ENCODE measurements around the gene NUP98. TPM values are rescaled to one million over a fixed set of nuclear protein-coding genes. Genes with fewer than 3 reads are reported as not detected.
"Not testable (repeated sequence)": the region's sequence is repeated elsewhere in the genome, so short reads cannot be mapped to it uniquely, and the experiment has no call there.

The NUP98 gene
- total and polyA plus RNA-seq, 8 donors, result 12.2 to 38.0 (median 26.1) TPM

- Histone ChIP-seq H3K27me3 (no peaks in the 10 kb centered on the region), H3K4me3 (no peak overlapping the region), H3K36me3 (peaks cover 0 to 18% (median 4%) of the 10 kb centered on the region in 3 donors), H3K9me3 (no peaks in the 10 kb centered on the region), H3K4me1 (peaks cover 0 to 12% (median 10%) of the 10 kb centered on the region in 3 donors), H3K27ac (no peak overlapping the region)
- intact Hi-C loops (cut with DNase I), result loop anchor here in 1 of 3 donors (10.0 kb wide), 1 partner anchor 58 kb away; no protein-coding TSS in a partner anchor
- WGBS, 2 donors, result 86 to 87% methylated on average over 5 of the region's 5 CpGs
- FAIRE-seq (no peak), ATAC-seq (no peak), DNase-seq (no peak)
- no peak for TF ChIP-seq CTCF (IDR thresholded peaks at IDR 0.05)
Measured at GRCh38 chr11:3782963-3783362, 14.4 kb downstream of the NUP98 start.

- FAIRE-seq (no peak), ATAC-seq (peak in 3 of 4 donors; percentile 30 to 51 (median 40)), DNase-seq (no peak)
- WGBS, 2 donors, result 25% methylated on average over 2 of the region's 2 CpGs
- H3K27me3 ChIP-seq, result no peaks in the 10 kb centered on the region
- H3K4me3 ChIP-seq, result no peak overlapping the region
- TF ChIP-seq CTCF (IDR thresholded peaks at IDR 0.05), result no peak
- H3K4me1 ChIP-seq, result peaks cover 0 to 12% (median 10%) of the 10 kb centered on the region in 3 donors
- peak overlapping the region in 2 of 4 donors; percentile 9 to 31 for H3K27ac ChIP-seq
- H3K36me3 ChIP-seq, result peaks cover 0 to 32% (median 4%) of the 10 kb centered on the region in 3 donors
- H3K9me3 ChIP-seq, result no peaks in the 10 kb centered on the region
- intact Hi-C loops (cut with DNase I), result loop anchor here in 1 of 3 donors (10.0 kb wide), 1 partner anchor 57 kb away; no protein-coding TSS in a partner anchor
Measured at GRCh38 chr11:3781423-3781822, 15.9 kb downstream of the NUP98 start.

GRCh38 chr11:3775736-3776406 lies 21.5 kb downstream of the NUP98 start:
- ATAC-seq, result no peak
- Histone ChIP-seq H3K27me3 (no peaks in the 10 kb centered on the region), H3K9me3 (no peaks in the 10 kb centered on the region), H3K36me3 (peaks cover 0 to 67% (median 6%) of the 10 kb centered on the region in 3 donors), H3K4me3 (no peak overlapping the region), H3K4me1 (no peaks in the 10 kb centered on the region), H3K27ac (no peak overlapping the region)
- WGBS, 2 donors, result 87 to 91% methylated on average over 7 of the region's 7 CpGs
- no peak for TF ChIP-seq CTCF (IDR thresholded peaks at IDR 0.05)
- intact Hi-C loops (cut with DNase I), result no loop called here
- no peak for DNase-seq
- no peak for FAIRE-seq

GRCh38 chr11:3773180-3773579 lies 24.2 kb downstream of the NUP98 start:
- H3K36me3 ChIP-seq, result peaks cover 0 to 74% (median 2%) of the 10 kb centered on the region in 3 donors
- TF ChIP-seq CTCF (IDR thresholded peaks at IDR 0.05), result no peak
- H3K27ac ChIP-seq, result no peak overlapping the region
- H3K4me3 ChIP-seq, result no peak overlapping the region
- H3K9me3 ChIP-seq, result no peaks in the 10 kb centered on the region
- no peaks in the 10 kb centered on the region for H3K27me3 ChIP-seq
- ATAC-seq (no peak), FAIRE-seq (no peak), DNase-seq (no peak)
- WGBS, 2 donors, result 90 to 93% methylated on average over 4 of the region's 4 CpGs
- intact Hi-C loops (cut with DNase I), result no loop called here
- no peaks in the 10 kb centered on the region for H3K4me1 ChIP-seq

- H3K27me3 ChIP-seq, result no peaks in the 10 kb centered on the region
- no peaks in the 10 kb centered on the region for H3K9me3 ChIP-seq
- no peak for TF ChIP-seq CTCF (IDR thresholded peaks at IDR 0.05)
- no peak for ATAC-seq
- no peak for FAIRE-seq
- no peaks in the 10 kb centered on the region for H3K4me1 ChIP-seq
- WGBS, 2 donors, result 80 to 82% methylated on average over 3 of the region's 3 CpGs
- peaks cover 0 to 85% (median 25%) of the 10 kb centered on the region in 3 donors for H3K36me3 ChIP-seq
- intact Hi-C loops (cut with DNase I), result no loop called here
- DNase-seq, result no peak
- H3K27ac ChIP-seq, result no peak overlapping the region
- H3K4me3 ChIP-seq, result no peak overlapping the region
Measured at GRCh38 chr11:3767536-3767935, 29.8 kb downstream of the NUP98 start.

GRCh38 chr11:3766836-3767235 lies 30.5 kb downstream of the NUP98 start:
- DNase-seq; H3K4me3 ChIP-seq; FAIRE-seq; intact Hi-C loops (cut with DNase I); ATAC-seq; H3K27me3 ChIP-seq; H3K27ac ChIP-seq; H3K9me3 ChIP-seq; H3K4me1 ChIP-seq: not testable (repeated sequence)
- H3K36me3 ChIP-seq, result peaks cover 0 to 92% (median 25%) of the 10 kb centered on the region in 3 donors
- 84 to 86% methylated on average over 9 of the region's 9 CpGs for WGBS, 2 donors
